MM.1S (cell line): ENCODE measurements around the gene ZGPAT.

Experiments
- DNase-seq: peaks from one replicate; pipeline ENCODE4 v3.0.0-alpha.2; 2015
- H2AFZ ChIP-seq: fragments of 300-600 bp; sonication (generic); 2 replicates; pipeline ENCODE4 v1.6.0; 2016; ENCODE audit warnings: antibody characterized with exemption, low read length
- H3F3A ChIP-seq: fragments of 300-600 bp; sonication (generic); 2 replicates; pipeline ENCODE4 v1.6.1; 2016; ENCODE audit warnings: mild to moderate bottlenecking, antibody characterized with exemption, low read length, moderate library complexity, mixed read lengths; ENCODE audit not compliant: insufficient read depth
- H3K27ac ChIP-seq: fragments of 300-600 bp; sonication (generic); 2 replicates; pipeline ENCODE4 v1.5.1; 2016; ENCODE audit warnings: mild to moderate bottlenecking, low read length
- H3K27me3 ChIP-seq: fragments of 300-600 bp; sonication (generic); replicated peaks from 2 replicates; pipeline ENCODE4 v1.6.0; 2016; ENCODE audit warnings: low read length; ENCODE audit not compliant: insufficient read depth
- H3K36me3 ChIP-seq: fragments of 300-600 bp; sonication (generic); replicated peaks from 2 replicates; pipeline ENCODE4 v1.6.1; 2016; ENCODE audit warnings: mild to moderate bottlenecking, low read length, mixed read lengths; ENCODE audit not compliant: insufficient read depth
- H3K4me1 ChIP-seq: fragments of 300-600 bp; sonication (generic); 2 replicates; pipeline ENCODE4 v1.6.1; 2016; ENCODE audit warnings: low read length, mixed read lengths
- H3K4me2 ChIP-seq: fragments of 300-600 bp; sonication (generic); 2 replicates; pipeline ENCODE4 v1.6.0; 2016; ENCODE audit warnings: low read depth, low read length
- H3K4me3 ChIP-seq: fragments of 300-600 bp; sonication (generic); 2 replicates; pipeline ENCODE4 v1.5.1; 2016; ENCODE audit warnings: low read length, mixed read lengths
- H3K79me2 ChIP-seq: fragments of 300-600 bp; sonication (generic); 2 replicates; pipeline ENCODE4 v1.6.1; 2016; ENCODE audit warnings: mixed run types, low read length, mixed read lengths
- H3K9ac ChIP-seq: fragments of 300-600 bp; sonication (generic); 2 replicates; pipeline ENCODE4 v1.6.1; 2016; ENCODE audit warnings: low read length, mixed read lengths
- H3K9me2 ChIP-seq: fragments of 300-600 bp; sonication (generic); replicated peaks from 2 replicates; pipeline ENCODE4 v1.6.1; 2016; ENCODE audit warnings: mild to moderate bottlenecking, low read length, mixed read lengths; ENCODE audit not compliant: insufficient read depth
- H3K9me3 ChIP-seq: fragments of 300-600 bp; sonication (generic); replicated peaks from 2 replicates; pipeline ENCODE4 v1.6.1; 2016; ENCODE audit warnings: mild to moderate bottlenecking, low read length, mixed read lengths; ENCODE audit not compliant: insufficient read depth
- H4K20me1 ChIP-seq: fragments of 300-600 bp; sonication (generic); 2 replicates; pipeline ENCODE4 v1.6.1; 2016; ENCODE audit warnings: mild to moderate bottlenecking, low read length, moderate library complexity, mixed read lengths; ENCODE audit not compliant: insufficient read depth
- EZH2 ChIP-seq: fragments of 300-600 bp; sonication (generic); optimal IDR thresholded peaks from 2 replicates; pipeline ENCODE3; 2017; ENCODE audit warnings: low read depth, mild to moderate bottlenecking, antibody characterized with exemption, low read length, mixed read lengths
- EZH2phosphoT487 ChIP-seq: fragments of 300-600 bp; sonication (generic); IDR thresholded peaks from 2 replicates; pipeline ENCODE4 v1.6.1; 2018; ENCODE audit warnings: antibody characterized with exemption, low read length
- TF ChIP-seq, protein P1 (sequence below): fragments of 300-600 bp; sonication (generic); IDR thresholded peaks from 2 replicates; pipeline ENCODE4 v1.5.1; 2016; ENCODE audit warnings: antibody characterized with exemption, low read length, mixed read lengths

ZGPAT gene

DNA sequence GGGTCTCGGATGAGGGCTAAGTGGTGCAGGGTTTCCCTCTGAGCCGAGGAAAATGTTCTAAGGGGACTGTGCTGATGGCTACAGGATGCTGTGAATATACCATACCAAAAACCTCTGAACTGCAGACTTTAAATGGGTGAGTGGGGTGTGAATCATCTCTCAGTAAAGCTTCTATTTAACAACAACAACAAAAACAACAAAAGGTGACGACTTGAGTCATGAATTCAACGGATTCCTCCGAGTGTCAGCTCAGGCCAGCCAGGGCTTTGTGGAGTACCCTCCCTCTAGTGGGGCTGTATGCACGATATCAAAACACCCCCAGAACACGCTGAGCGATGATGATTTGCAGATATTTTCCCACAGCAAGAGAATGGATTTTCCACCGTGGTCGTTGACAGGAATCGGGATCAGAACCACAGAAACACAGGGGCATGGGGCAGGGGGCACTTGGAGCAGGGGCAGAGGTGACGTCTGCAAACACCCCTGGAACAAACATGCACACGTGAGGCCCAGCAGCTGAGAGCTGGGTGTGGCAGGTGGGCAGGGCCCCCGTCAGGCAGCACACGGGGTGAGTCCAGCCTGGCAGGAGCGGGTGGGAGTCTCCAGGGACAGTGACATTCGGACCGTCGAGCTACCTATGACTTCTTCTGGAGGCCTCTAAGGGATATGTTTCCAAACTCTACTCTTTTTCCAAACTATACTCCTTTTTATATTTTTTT is 70.4 kb downstream of the ZGPAT start:
- Histone ChIP-seq H3K9me3 (no peaks in the 10 kb centered on the region), H3K9me2 (no peaks in the 10 kb centered on the region), H3K36me3 (no peaks in the 10 kb centered on the region), H3K4me2 (no peak overlapping the region), H3K79me2 (no peaks in the 10 kb centered on the region), H2AFZ (no peak overlapping the region), H3K4me1 (no peaks in the 10 kb centered on the region), H3K4me3 (no peak overlapping the region), H3F3A (0 out of 2 replicates have a peak, but pooled peaks cover 4% of the 10 kb centered on the region), H4K20me1 (no peaks in the 10 kb centered on the region), H3K27ac (no peak overlapping the region), H3K27me3 (peaks cover 47% of the 10 kb centered on the region), H3K9ac (no peak overlapping the region)
- TF ChIP-seq EZH2phosphoT487 = no peak
- TF ChIP-seq, protein P1, sequence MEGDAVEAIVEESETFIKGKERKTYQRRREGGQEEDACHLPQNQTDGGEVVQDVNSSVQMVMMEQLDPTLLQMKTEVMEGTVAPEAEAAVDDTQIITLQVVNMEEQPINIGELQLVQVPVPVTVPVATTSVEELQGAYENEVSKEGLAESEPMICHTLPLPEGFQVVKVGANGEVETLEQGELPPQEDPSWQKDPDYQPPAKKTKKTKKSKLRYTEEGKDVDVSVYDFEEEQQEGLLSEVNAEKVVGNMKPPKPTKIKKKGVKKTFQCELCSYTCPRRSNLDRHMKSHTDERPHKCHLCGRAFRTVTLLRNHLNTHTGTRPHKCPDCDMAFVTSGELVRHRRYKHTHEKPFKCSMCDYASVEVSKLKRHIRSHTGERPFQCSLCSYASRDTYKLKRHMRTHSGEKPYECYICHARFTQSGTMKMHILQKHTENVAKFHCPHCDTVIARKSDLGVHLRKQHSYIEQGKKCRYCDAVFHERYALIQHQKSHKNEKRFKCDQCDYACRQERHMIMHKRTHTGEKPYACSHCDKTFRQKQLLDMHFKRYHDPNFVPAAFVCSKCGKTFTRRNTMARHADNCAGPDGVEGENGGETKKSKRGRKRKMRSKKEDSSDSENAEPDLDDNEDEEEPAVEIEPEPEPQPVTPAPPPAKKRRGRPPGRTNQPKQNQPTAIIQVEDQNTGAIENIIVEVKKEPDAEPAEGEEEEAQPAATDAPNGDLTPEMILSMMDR = no peak
- no peak for DNase-seq

DNA sequence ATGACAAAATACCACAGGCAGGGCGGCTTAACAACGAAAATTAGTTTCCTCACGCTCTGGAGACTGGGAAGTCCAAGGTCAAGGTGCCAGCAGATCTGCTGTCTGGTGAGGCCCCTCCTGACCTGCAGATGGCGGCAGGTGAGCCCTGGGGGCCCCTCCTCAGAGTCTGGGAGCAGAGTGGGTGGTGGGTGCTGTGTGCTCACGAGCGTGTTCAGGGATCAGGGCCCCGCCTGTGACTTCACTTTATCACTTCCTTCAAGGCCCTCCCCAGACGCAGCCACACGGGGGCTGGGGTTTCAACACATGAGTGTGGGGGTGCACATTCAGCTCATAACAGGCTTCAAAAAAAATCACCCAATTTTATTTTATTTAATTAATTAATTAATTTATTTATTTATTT is 71.0 kb downstream of the ZGPAT start:
- Histone ChIP-seq H3K4me3 (no peak overlapping the region), H4K20me1 (no peaks in the 10 kb centered on the region), H2AFZ (no peak overlapping the region), H3K27ac (no peak overlapping the region), H3K9me2 (no peaks in the 10 kb centered on the region), H3K9me3 (no peaks in the 10 kb centered on the region), H3K9ac (no peak overlapping the region), H3K4me1 (no peaks in the 10 kb centered on the region), H3K27me3 (peaks cover 51% of the 10 kb centered on the region), H3K4me2 (no peak overlapping the region), H3F3A (0 out of 2 replicates have a peak, but pooled peaks cover 4% of the 10 kb centered on the region), H3K79me2 (no peaks in the 10 kb centered on the region), H3K36me3 (no peaks in the 10 kb centered on the region)
- TF ChIP-seq EZH2 = no peak
- TF ChIP-seq, protein P1 = 0 out of 2 replicates have a peak, but pooled peaks have one; percentile 3
- DNase-seq = no peak

DNA sequence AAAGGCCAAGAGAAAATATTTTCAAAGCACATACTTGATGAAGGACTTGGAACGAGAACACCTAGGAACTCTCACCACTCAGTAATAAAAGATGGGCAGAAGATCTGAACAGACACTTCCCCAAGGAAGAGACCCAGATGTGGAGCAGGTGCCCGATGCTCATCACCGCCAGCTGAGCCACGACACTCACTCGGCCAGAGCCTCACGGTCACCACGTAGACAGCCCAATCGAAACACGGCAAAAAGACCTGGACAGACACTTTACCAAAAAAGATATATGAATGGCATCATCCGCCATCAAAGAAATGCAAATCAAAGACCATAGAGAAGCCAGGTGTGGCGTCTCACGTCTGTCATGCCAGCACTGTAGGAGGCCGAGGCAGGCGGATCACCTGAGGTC is 73.3 kb downstream of the ZGPAT start:
- no peaks in the 10 kb centered on the region for H3K9me3 ChIP-seq
- H3K4me2 ChIP-seq = no peak overlapping the region
- no peaks in the 10 kb centered on the region for H3K79me2 ChIP-seq
- TF ChIP-seq EZH2phosphoT487 (no peak), EZH2 (no peak)
- TF ChIP-seq, protein P1 = no peak
- no peak overlapping the region for H3K27ac ChIP-seq
- H3F3A ChIP-seq = 0 out of 2 replicates have a peak, but pooled peaks cover 4% of the 10 kb centered on the region
- no peaks in the 10 kb centered on the region for H3K9me2 ChIP-seq
- H3K4me3 ChIP-seq = no peak overlapping the region
- no peak for DNase-seq
- no peaks in the 10 kb centered on the region for H4K20me1 ChIP-seq
- peaks cover 50% of the 10 kb centered on the region for H3K27me3 ChIP-seq
- no peaks in the 10 kb centered on the region for H3K4me1 ChIP-seq
- no peaks in the 10 kb centered on the region for H3K36me3 ChIP-seq
- no peak overlapping the region for H3K9ac ChIP-seq
- no peak overlapping the region for H2AFZ ChIP-seq
